ENCODE measurements around the gene PAPSS1.
"Not testable (repeated sequence)": the region's sequence is repeated elsewhere in the genome, so short reads cannot be mapped to it uniquely, and the experiment has no call there.

PAPSS1 gene

DNA sequence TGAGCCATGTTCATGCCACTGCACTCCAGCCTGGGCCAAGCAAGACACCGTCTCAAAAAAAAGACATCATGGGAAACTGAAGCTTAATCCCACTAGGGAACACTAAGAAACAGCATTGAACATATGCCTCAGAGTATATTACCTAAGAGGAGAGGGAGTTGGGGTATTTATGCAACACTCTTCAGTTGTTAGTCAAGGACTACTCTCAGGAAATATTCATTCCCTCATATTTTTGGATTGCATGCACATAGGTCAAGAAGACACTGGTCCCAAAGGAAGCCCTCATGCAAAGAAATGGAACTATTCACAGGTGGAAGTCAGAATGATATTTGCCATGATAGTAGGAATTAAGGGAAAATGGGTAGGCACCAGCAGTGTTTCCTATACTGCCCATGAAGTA, 22.8 kb upstream of the PAPSS1 start:
- no peak for DNase-seq (ENCODE audit: low read depth, low spot score)
- no peak overlapping the region for H3K27ac ChIP-seq (ENCODE audit: low read length)
- H3K36me3 ChIP-seq (ENCODE audit: control insufficient read depth, insufficient read depth, low read length), result no peaks in the 10 kb centered on the region
- no peak overlapping the region for H3K4me3 ChIP-seq (ENCODE audit: low read length)
- no peaks in the 10 kb centered on the region for H3K4me1 ChIP-seq (ENCODE audit: control insufficient read depth, insufficient read depth, low read length)
- WGBS (ENCODE audit: insufficient coverage, insufficient read length), result no CpG with 5 or more reads among the region's 1 CpG
- no peaks in the 10 kb centered on the region for H3K27me3 ChIP-seq (ENCODE audit: control insufficient read depth, insufficient read depth, low read length)
- no peaks in the 10 kb centered on the region for H3K9me3 ChIP-seq (ENCODE audit: control insufficient read depth, insufficient read depth, low read length)

GRCh38 chr4:107742196-107742595, 22.2 kb upstream of the PAPSS1 start:
- Histone ChIP-seq H3K4me1 (ENCODE audit: control insufficient read depth, insufficient read depth, low read length) (no peaks in the 10 kb centered on the region), H3K9me3 (ENCODE audit: control insufficient read depth, insufficient read depth, low read length) (no peaks in the 10 kb centered on the region), H3K27me3 (ENCODE audit: control insufficient read depth, insufficient read depth, low read length) (no peaks in the 10 kb centered on the region), H3K4me3 (ENCODE audit: low read length) (no peak overlapping the region), H3K27ac (ENCODE audit: low read length) (no peak overlapping the region), H3K36me3 (ENCODE audit: control insufficient read depth, insufficient read depth, low read length) (no peaks in the 10 kb centered on the region)
- DNase-seq (ENCODE audit: low read depth, low spot score), result no peak
- WGBS (ENCODE audit: insufficient coverage, insufficient read length), result no CpG with 5 or more reads among the region's 1 CpG

- DNase-seq (ENCODE audit: low read depth, low spot score), result no peak
- H3K27ac ChIP-seq (ENCODE audit: low read length), result no peak overlapping the region
- no peaks in the 10 kb centered on the region for H3K4me1 ChIP-seq (ENCODE audit: control insufficient read depth, insufficient read depth, low read length)
- H3K27me3 ChIP-seq (ENCODE audit: control insufficient read depth, insufficient read depth, low read length), result no peaks in the 10 kb centered on the region
- H3K4me3 ChIP-seq (ENCODE audit: low read length), result no peak overlapping the region
- no peaks in the 10 kb centered on the region for H3K36me3 ChIP-seq (ENCODE audit: control insufficient read depth, insufficient read depth, low read length)
- WGBS (ENCODE audit: insufficient coverage, insufficient read length), result no CpG with 5 or more reads among the region's 11 CpGs
- H3K9me3 ChIP-seq (ENCODE audit: control insufficient read depth, insufficient read depth, low read length), result no peaks in the 10 kb centered on the region
These were observed 21.1 kb upstream of the PAPSS1 start for GRCh38 chr4:107740950-107741701.

GRCh38 chr4:107740381-107740780, 20.3 kb upstream of the PAPSS1 start:
- Histone ChIP-seq H3K27ac (ENCODE audit: low read length) (no peak overlapping the region), H3K9me3 (ENCODE audit: control insufficient read depth, insufficient read depth, low read length) (no peaks in the 10 kb centered on the region), H3K36me3 (ENCODE audit: control insufficient read depth, insufficient read depth, low read length) (no peaks in the 10 kb centered on the region), H3K4me1 (ENCODE audit: control insufficient read depth, insufficient read depth, low read length) (no peaks in the 10 kb centered on the region), H3K4me3 (ENCODE audit: low read length) (no peak overlapping the region), H3K27me3 (ENCODE audit: control insufficient read depth, insufficient read depth, low read length) (peaks cover 2% of the 10 kb centered on the region; the same call in 1 of the 2 replicates)
- DNase-seq (ENCODE audit: low read depth, low spot score), result no peak
- WGBS (ENCODE audit: insufficient coverage, insufficient read length), result no CpG with 5 or more reads among the region's 3 CpGs

DNA sequence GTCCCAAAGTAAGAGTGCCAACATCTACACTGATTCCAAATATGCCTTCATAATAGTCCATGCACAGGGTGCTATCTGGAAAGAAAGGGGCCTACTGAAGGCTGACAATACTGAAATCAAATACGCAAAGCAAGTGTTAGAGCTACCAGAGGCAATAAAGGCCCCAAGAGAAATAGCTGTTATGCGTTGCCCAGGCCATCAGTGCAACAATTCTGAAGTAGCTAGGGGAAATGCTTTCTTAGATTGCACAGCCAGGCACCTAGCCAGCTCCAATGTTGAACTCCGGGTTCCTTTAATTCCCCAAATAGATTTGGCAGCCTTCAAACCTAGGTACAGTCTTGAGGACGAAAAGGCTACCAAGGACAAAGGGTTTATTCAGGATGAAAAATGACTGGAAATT, 17.4 kb upstream of the PAPSS1 start:
- H3K4me3 ChIP-seq (ENCODE audit: low read length), result no peak overlapping the region
- H3K36me3 ChIP-seq (ENCODE audit: control insufficient read depth, insufficient read depth, low read length), result no peaks in the 10 kb centered on the region
- H3K27me3 ChIP-seq (ENCODE audit: control insufficient read depth, insufficient read depth, low read length), result peaks cover 2% of the 10 kb centered on the region; the same call in 1 of the 2 replicates
- no peaks in the 10 kb centered on the region for H3K9me3 ChIP-seq (ENCODE audit: control insufficient read depth, insufficient read depth, low read length)
- H3K27ac ChIP-seq (ENCODE audit: low read length), result no peak overlapping the region
- WGBS (ENCODE audit: insufficient coverage, insufficient read length), result no CpG with 5 or more reads among the region's 4 CpGs
- no peak for DNase-seq (ENCODE audit: low read depth, low spot score)
- H3K4me1 ChIP-seq (ENCODE audit: control insufficient read depth, insufficient read depth, low read length), result no peaks in the 10 kb centered on the region

DNA sequence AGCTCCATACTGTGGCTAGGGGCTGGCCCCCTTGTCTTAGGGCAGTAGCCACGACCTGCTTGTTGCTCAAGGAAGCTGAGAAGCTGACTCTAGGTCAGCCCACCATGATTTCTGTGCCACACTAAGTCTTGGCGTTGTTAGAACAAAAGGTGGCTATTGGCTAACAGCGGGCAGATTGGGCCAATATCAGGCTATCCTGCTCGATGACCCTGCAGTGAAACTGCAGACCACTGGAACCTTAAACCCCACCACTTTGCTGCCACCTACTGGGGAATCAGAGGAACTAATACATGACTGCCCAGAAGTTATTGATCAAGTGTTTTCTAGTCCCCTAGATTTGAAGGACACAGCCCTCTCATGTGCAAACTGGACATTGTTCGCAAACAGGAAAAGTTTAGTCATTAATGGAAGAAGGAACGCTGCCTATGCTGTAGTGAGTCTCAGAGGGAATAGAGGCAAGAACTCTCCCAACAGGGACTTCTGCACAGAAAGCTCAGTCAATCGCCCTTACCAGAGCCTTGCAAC, 17.0 kb upstream of the PAPSS1 start:
- Histone ChIP-seq H3K4me1 (ENCODE audit: control insufficient read depth, insufficient read depth, low read length) (no peaks in the 10 kb centered on the region), H3K36me3 (ENCODE audit: control insufficient read depth, insufficient read depth, low read length) (no peaks in the 10 kb centered on the region), H3K27me3 (ENCODE audit: control insufficient read depth, insufficient read depth, low read length) (peaks cover 2% of the 10 kb centered on the region; the same call in 1 of the 2 replicates), H3K4me3 (ENCODE audit: low read length) (no peak overlapping the region), H3K9me3 (ENCODE audit: control insufficient read depth, insufficient read depth, low read length) (no peaks in the 10 kb centered on the region), H3K27ac (ENCODE audit: low read length) (no peak overlapping the region)
- DNase-seq (ENCODE audit: low read depth, low spot score), result no peak
- WGBS (ENCODE audit: insufficient coverage, insufficient read length), result no CpG with 5 or more reads among the region's 7 CpGs

DNA sequence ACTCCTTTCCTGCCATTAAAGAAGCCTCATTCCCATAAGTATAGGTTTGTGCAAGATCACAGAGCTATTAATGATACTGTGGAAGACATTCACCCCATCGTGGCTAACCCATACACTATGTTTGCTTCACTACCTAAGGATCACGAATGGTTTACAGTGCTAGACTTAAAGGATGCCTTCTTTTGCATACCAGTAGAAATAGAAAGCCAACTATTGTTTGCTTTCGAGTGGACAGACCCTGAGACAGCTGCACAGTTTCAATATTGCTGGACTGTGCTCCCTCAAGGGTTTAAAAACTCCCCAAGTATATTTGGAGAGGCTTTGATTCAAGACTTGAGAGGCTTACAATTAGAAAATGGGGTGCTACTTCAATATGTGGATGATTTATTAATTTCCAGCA, 16.0 kb upstream of the PAPSS1 start:
- H3K36me3 ChIP-seq (ENCODE audit: control insufficient read depth, insufficient read depth, low read length), result no peaks in the 10 kb centered on the region
- peaks cover 2% of the 10 kb centered on the region; the same call in 1 of the 2 replicates for H3K27me3 ChIP-seq (ENCODE audit: control insufficient read depth, insufficient read depth, low read length)
- no CpG with 5 or more reads among the region's 3 CpGs for WGBS (ENCODE audit: insufficient coverage, insufficient read length)
- no peaks in the 10 kb centered on the region for H3K4me1 ChIP-seq (ENCODE audit: control insufficient read depth, insufficient read depth, low read length)
- H3K4me3 ChIP-seq (ENCODE audit: low read length), result no peak overlapping the region
- no peaks in the 10 kb centered on the region for H3K9me3 ChIP-seq (ENCODE audit: control insufficient read depth, insufficient read depth, low read length)
- no peak overlapping the region for H3K27ac ChIP-seq (ENCODE audit: low read length)
- no peak for DNase-seq (ENCODE audit: low read depth, low spot score)

GRCh38 chr4:107734120-107734519, 14.1 kb upstream of the PAPSS1 start:
- WGBS (ENCODE audit: insufficient coverage, insufficient read length), result no CpG with 5 or more reads among the region's 3 CpGs
- Histone ChIP-seq H3K9me3 (ENCODE audit: control insufficient read depth, insufficient read depth, low read length) (no peaks in the 10 kb centered on the region), H3K4me1 (ENCODE audit: control insufficient read depth, insufficient read depth, low read length) (no peaks in the 10 kb centered on the region), H3K27ac (ENCODE audit: low read length) (no peak overlapping the region), H3K36me3 (ENCODE audit: control insufficient read depth, insufficient read depth, low read length) (no peaks in the 10 kb centered on the region), H3K4me3 (ENCODE audit: low read length) (no peak overlapping the region), H3K27me3 (ENCODE audit: control insufficient read depth, insufficient read depth, low read length) (peaks cover 2% of the 10 kb centered on the region; the same call in 1 of the 2 replicates)
- no peak for DNase-seq (ENCODE audit: low read depth, low spot score)

DNA sequence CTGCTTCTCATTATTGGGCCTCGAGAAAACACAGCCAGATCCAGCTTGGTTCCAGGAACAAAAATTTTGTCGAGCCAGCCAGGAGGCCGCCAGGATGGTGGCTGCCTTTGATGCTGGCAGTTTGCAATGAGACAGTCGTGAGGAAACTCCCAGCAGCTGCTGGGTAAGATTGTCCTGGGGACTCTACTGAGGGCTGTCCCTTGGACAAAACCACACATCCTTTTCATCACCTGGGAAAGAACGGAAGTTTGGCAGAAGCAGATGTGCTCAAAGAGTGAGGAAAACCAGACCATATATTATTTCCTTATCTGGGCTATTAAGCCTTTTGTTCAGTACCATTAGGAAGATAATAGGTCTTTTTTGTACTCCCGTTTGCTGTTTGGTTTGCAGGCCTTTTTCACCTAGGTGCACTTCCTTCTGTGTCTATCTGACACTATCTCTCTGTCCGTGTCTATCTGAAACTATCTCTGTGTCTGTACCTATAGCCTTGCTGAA, 13.4 kb upstream of the PAPSS1 start:
- no peaks in the 10 kb centered on the region for H3K36me3 ChIP-seq (ENCODE audit: control insufficient read depth, insufficient read depth, low read length)
- H3K4me3 ChIP-seq (ENCODE audit: low read length), result no peak overlapping the region
- DNase-seq (ENCODE audit: low read depth, low spot score), result no peak
- peaks cover 2% of the 10 kb centered on the region; the same call in 1 of the 2 replicates for H3K27me3 ChIP-seq (ENCODE audit: control insufficient read depth, insufficient read depth, low read length)
- no peak overlapping the region for H3K27ac ChIP-seq (ENCODE audit: low read length)
- no CpG with 5 or more reads among the region's 7 CpGs for WGBS (ENCODE audit: insufficient coverage, insufficient read length)
- H3K4me1 ChIP-seq (ENCODE audit: control insufficient read depth, insufficient read depth, low read length), result no peaks in the 10 kb centered on the region
- no peaks in the 10 kb centered on the region for H3K9me3 ChIP-seq (ENCODE audit: control insufficient read depth, insufficient read depth, low read length)

DNA sequence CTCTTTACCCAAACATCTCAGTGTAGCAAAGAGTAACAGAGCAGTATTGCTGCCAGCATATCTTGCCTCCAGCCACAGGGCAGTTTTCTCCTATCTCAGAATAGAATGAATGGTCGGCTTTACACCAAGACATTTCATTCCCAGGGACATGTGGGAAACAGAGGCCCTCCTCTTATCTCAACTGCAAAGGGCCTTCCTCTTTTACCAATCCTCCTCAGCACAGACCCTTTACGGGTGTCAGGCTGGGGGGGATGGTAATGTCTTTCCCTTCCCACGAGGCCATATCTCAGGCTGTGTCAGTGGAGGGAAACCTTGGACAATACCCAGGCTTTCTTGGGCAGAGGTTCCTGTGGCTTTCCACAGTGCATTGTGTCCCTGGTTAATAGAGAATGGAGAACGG, 9.0 kb upstream of the PAPSS1 start:
- not testable (repeated sequence) for H3K27ac ChIP-seq (ENCODE audit: low read length); H3K4me3 ChIP-seq (ENCODE audit: low read length); H3K27me3 ChIP-seq (ENCODE audit: control insufficient read depth, insufficient read depth, low read length); H3K4me1 ChIP-seq (ENCODE audit: control insufficient read depth, insufficient read depth, low read length); DNase-seq (ENCODE audit: low read depth, low spot score); H3K9me3 ChIP-seq (ENCODE audit: control insufficient read depth, insufficient read depth, low read length); H3K36me3 ChIP-seq (ENCODE audit: control insufficient read depth, insufficient read depth, low read length)
- WGBS (ENCODE audit: insufficient coverage, insufficient read length), result no CpG with 5 or more reads among the region's 4 CpGs
